Measurements from ENCODE around the gene CD40. TPM values are rescaled to one million over a fixed set of nuclear protein-coding genes. Genes with fewer than 3 reads are reported as not detected.

The CD40 gene
- total RNA-seq, 1 experiment from 2014 or later = 14.1 TPM

- H3K27me3 ChIP-seq (ENCODE audit: control insufficient read depth, insufficient read depth, low read length) = peaks cover 13% of the 10 kb centered on the region
- no TSS peak for BruUV-seq (replicated peaks)
- in situ Hi-C loops (cut with HindIII; ENCODE audit: low pct_unique_long_range_greater_than_20kb, low sequenced_read_pairs) (no loop called here), intact Hi-C loops (cut with micrococcal nuclease; ENCODE audit: unreplicated experiment) (no loop called here)
- no peaks in the 10 kb centered on the region for H3K9me3 ChIP-seq (ENCODE audit: control insufficient read depth, insufficient read depth, low read depth, low read length)
- H3K36me3 ChIP-seq (ENCODE audit: control insufficient read depth, insufficient read depth, low read length) = no peaks in the 10 kb centered on the region
- ATAC-seq (no peak), DNase-seq (ENCODE audit: low read depth, low spot score) (no peak)
- H3K4me1 ChIP-seq (ENCODE audit: control insufficient read depth, insufficient read depth, low read length) = no peaks in the 10 kb centered on the region
- no peak overlapping the region for H3K4me3 ChIP-seq (ENCODE audit: low read depth in 2 of 2, low read length in 2 of 2)
- ChIA-PET CTCF (no interaction called here), POLR2A (no interaction called here)
- no peak for TF ChIP-seq POLR2AphosphoS5 (IDR thresholded peaks at IDR 0.05; ENCODE audit: low read depth, low read length)
- no peak for TF ChIP-seq TCF7L2 (IDR thresholded peaks at IDR 0.05; ENCODE audit: low read depth, low read length)
- TF ChIP-seq, protein P1, sequence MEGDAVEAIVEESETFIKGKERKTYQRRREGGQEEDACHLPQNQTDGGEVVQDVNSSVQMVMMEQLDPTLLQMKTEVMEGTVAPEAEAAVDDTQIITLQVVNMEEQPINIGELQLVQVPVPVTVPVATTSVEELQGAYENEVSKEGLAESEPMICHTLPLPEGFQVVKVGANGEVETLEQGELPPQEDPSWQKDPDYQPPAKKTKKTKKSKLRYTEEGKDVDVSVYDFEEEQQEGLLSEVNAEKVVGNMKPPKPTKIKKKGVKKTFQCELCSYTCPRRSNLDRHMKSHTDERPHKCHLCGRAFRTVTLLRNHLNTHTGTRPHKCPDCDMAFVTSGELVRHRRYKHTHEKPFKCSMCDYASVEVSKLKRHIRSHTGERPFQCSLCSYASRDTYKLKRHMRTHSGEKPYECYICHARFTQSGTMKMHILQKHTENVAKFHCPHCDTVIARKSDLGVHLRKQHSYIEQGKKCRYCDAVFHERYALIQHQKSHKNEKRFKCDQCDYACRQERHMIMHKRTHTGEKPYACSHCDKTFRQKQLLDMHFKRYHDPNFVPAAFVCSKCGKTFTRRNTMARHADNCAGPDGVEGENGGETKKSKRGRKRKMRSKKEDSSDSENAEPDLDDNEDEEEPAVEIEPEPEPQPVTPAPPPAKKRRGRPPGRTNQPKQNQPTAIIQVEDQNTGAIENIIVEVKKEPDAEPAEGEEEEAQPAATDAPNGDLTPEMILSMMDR (IDR thresholded peaks at IDR 0.05) = no peak
- TF ChIP-seq SIN3A (IDR thresholded peaks at IDR 0.05; ENCODE audit: borderline replicate concordance, insufficient read depth, low read depth, low read length) = no peak
- TF ChIP-seq, protein P2, sequence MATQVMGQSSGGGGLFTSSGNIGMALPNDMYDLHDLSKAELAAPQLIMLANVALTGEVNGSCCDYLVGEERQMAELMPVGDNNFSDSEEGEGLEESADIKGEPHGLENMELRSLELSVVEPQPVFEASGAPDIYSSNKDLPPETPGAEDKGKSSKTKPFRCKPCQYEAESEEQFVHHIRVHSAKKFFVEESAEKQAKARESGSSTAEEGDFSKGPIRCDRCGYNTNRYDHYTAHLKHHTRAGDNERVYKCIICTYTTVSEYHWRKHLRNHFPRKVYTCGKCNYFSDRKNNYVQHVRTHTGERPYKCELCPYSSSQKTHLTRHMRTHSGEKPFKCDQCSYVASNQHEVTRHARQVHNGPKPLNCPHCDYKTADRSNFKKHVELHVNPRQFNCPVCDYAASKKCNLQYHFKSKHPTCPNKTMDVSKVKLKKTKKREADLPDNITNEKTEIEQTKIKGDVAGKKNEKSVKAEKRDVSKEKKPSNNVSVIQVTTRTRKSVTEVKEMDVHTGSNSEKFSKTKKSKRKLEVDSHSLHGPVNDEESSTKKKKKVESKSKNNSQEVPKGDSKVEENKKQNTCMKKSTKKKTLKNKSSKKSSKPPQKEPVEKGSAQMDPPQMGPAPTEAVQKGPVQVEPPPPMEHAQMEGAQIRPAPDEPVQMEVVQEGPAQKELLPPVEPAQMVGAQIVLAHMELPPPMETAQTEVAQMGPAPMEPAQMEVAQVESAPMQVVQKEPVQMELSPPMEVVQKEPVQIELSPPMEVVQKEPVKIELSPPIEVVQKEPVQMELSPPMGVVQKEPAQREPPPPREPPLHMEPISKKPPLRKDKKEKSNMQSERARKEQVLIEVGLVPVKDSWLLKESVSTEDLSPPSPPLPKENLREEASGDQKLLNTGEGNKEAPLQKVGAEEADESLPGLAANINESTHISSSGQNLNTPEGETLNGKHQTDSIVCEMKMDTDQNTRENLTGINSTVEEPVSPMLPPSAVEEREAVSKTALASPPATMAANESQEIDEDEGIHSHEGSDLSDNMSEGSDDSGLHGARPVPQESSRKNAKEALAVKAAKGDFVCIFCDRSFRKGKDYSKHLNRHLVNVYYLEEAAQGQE (IDR thresholded peaks at IDR 0.05; ENCODE audit: insufficient read depth in 1 of 2, low read depth in 2 of 2, low read length in 1 of 2) = no peak
- no peak overlapping the region for H3K27ac ChIP-seq (ENCODE audit: low read length)
Measured at GRCh38 chr20:46112430-46113112, 5.5 kb upstream of the CD40 start.

DNA sequence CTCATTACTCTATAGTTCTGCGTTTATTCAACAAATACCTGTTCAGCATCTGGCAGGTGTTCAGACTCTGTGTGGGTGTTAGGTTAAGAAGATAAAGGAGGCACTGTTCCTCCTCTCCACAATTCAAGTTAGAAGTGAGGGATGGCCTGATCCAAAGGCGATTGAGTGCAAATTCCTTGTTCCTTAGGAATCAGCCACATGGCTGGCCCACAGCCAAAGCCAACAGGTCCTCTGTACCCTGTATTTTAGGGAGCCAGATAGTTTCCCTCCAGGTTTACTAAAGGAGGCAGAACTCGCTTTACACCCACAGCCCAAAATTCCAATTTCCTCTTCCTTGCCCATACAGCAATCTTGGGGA lies 5.0 kb upstream of the CD40 start:
- Histone ChIP-seq H3K9me3 (ENCODE audit: control insufficient read depth, insufficient read depth, low read depth, low read length) (no peaks in the 10 kb centered on the region), H3K27ac (ENCODE audit: low read length) (no peak overlapping the region), H3K4me1 (ENCODE audit: control insufficient read depth, insufficient read depth, low read length) (no peaks in the 10 kb centered on the region), H3K4me3 (ENCODE audit: low read depth in 2 of 2, low read length in 2 of 2) (no peak overlapping the region), H3K27me3 (ENCODE audit: control insufficient read depth, insufficient read depth, low read length) (peaks cover 11% of the 10 kb centered on the region), H3K36me3 (ENCODE audit: control insufficient read depth, insufficient read depth, low read length) (no peaks in the 10 kb centered on the region)
- ChIA-PET CTCF (no interaction called here), POLR2A (no interaction called here)
- no TSS peak for BruUV-seq (replicated peaks)
- ATAC-seq (no peak), DNase-seq (ENCODE audit: low read depth, low spot score) (no peak)
- TF ChIP-seq POLR2AphosphoS5 (IDR thresholded peaks at IDR 0.05; ENCODE audit: low read depth, low read length) (no peak), SIN3A (IDR thresholded peaks at IDR 0.05; ENCODE audit: borderline replicate concordance, insufficient read depth, low read depth, low read length) (no peak), TCF7L2 (IDR thresholded peaks at IDR 0.05; ENCODE audit: low read depth, low read length) (no peak)
- TF ChIP-seq, protein P1 (IDR thresholded peaks at IDR 0.05) = no peak
- TF ChIP-seq, protein P2 (IDR thresholded peaks at IDR 0.05; ENCODE audit: insufficient read depth in 1 of 2, low read depth in 2 of 2, low read length in 1 of 2) = no peak
- intact Hi-C loops (cut with micrococcal nuclease; ENCODE audit: unreplicated experiment) = no loop called here
- in situ Hi-C loops (cut with HindIII; ENCODE audit: low pct_unique_long_range_greater_than_20kb, low sequenced_read_pairs) = no loop called here
